GM12892 (cell line): ENCODE results near the gene ZNF593OS.

Experiments used
- POLR2A ChIP-seq: IDR thresholded peaks from 2 replicates; pipeline ENCODE4 v1.6.1; 2011; ENCODE audit warnings: low read depth, low read length, control low read depth
- POLR2AphosphoS5 ChIP-seq: IDR thresholded peaks from 2 replicates; pipeline ENCODE4 v1.6.1; 2011; ENCODE audit warnings: low read depth, low read length, control low read depth

GRCh38 chr1:26163684-26164035 is 8.0 kb downstream of the ZNF593OS start:
- no peak for TF ChIP-seq POLR2A
- TF ChIP-seq POLR2AphosphoS5 = no peak
